HG03521 (cell line): ENCODE data around the gene MPZL1.

ENCODE experiments used
- ATAC-seq: cut with Tn5 transposase; IDR thresholded peaks from one replicate; pipeline ENCODE4 v1.9.1; 2021; ENCODE audit warnings: mild to moderate bottlenecking, moderate library complexity; ENCODE audit not compliant: unreplicated experiment

Gene MPZL1

DNA sequence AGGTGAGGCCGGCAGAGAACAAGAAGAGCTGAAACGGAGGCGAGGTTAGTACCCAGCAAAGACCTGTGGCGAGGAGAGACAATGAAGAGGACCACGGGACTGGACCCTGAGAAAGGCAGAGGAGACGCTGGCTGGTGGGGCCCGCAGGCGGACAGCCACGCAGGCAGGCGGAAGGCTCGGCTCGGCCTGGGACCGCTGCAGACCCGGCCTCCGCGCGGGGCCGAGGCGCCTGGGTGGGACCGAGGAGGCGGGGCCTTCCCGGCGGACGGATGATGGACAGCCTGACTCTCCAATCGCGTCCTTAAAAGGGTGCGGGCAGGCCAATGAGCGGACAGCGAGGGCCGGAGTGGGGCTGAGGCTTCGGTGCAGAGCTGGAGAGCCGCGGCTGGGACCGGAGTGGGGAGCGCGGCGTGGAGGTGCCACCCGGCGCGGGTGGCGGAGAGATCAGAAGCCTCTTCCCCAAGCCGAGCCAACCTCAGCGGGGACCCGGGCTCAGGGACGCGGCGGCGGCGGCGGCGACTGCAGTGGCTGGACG is at the start of gene MPZL1:
TSS of gene MPZL1 (plus strand) at position 366 of the 535 bp plus-strand sequence. CDS start 170 bp downstream, outside the sequence.
- ATAC-seq = peak; percentile 95

DNA sequence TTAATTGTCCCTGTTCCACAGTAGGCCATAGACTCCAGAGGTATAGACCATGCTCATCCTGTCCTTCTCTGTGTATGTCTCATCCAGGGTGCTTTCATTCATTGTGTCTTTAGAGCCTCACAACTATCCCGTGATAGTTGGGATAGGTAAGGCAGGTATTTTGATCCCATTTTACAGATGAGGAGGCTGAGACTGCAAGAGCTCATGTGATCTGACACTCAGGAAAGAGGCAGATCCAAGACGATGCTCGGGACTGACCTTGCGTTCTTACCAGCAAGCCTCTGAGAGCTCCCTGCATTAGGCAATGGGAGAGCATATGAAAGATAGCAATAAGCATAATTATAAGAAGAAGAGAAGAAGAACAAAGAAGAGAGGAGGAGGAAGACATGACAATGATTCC is 49.0 kb upstream of the MPZL1 start:
- ATAC-seq = no peak

DNA sequence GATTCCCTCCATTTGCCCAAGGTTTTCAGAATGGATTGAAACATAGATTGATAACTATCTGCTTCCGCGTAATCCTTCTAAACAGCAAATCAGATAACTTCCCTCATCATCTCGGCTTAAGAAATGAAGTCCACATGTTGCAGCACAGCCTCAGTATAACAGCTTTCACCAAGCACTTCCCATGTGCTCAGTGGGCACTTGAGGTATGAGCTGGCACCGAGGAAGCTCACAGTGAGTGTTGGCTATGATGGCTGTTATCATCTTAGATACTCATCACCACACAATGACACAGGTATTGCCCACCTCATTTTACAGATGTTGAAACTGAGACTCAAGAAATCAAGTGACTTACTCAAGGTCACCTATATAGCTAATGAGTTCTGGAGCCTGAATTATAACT is 48.5 kb upstream of the MPZL1 start:
- ATAC-seq = no peak

GRCh38 chr1:167674156-167674555 is 47.6 kb upstream of the MPZL1 start:
- ATAC-seq = no peak

GRCh38 chr1:167675440-167675839 is 46.3 kb upstream of the MPZL1 start:
- ATAC-seq = no peak

- ATAC-seq = peak; percentile 32
Measured at GRCh38 chr1:167676205-167676915, 45.4 kb upstream of the MPZL1 start.

DNA sequence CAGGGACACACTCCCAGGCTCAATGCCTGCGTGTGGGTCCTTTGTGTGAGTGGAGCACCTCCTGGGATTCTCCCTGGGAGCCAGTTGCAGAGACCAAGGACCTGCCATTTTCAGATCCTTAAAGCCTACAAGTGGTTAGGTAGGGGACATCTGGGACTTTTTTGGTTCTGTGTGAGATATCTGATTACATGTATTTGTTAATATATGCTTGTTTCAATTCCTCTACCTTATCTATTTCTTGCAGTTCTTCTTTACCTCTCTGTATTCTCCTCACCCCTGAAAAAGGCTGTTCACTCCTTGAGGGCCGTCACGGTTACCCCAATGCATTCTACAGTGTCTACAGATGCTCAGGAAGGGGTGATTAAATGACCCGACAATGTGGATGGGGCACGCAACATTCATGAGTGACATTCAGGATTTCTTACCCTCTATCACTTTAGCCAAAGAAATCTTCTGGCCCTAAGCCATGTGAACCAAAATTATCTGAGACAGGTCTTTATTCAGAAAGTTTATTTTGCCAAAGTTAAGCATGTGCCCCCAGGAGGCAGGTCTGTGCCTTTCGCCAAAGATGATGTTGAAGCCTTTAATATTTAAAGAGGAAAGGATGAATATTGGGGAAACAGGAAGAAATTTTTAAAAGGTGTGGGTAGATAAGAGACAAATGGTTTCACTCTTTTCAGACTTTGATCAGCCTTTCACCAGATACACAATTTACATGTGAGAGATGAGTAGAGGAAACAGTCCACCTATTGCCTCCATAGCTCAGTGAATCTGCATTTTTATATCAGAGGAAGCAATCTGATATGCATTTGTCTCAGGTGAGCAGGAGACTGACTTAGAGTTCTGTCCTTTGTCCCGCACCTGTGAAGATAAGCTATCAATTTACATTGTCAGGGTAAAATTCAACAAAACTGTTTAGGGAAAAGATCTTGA is 44.6 kb upstream of the MPZL1 start:
- ATAC-seq = no peak

- ATAC-seq = no peak
Measured at GRCh38 chr1:167678422-167678821, 43.4 kb upstream of the MPZL1 start.

DNA sequence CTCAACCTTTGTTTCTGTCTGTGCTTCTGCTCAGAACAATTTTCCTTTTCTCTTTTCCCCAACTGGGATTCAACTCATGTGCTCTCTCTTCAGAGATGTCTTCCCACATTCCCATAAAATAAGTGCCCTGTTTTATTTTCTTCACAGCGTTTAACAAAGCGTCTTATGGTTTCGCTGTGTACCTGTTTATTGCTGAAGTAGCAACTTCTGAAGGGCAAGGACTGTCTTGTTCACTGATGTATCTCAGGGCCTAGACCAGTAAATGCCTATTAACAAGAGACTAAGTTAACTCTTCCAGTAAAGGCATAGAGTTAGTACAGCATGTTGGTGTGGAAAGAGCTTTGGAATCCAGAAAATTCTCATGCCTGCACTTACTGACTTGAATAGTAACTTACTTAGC is 42.9 kb upstream of the MPZL1 start:
- ATAC-seq = no peak

GRCh38 chr1:167679714-167680113 is 42.1 kb upstream of the MPZL1 start:
- ATAC-seq = no peak

DNA sequence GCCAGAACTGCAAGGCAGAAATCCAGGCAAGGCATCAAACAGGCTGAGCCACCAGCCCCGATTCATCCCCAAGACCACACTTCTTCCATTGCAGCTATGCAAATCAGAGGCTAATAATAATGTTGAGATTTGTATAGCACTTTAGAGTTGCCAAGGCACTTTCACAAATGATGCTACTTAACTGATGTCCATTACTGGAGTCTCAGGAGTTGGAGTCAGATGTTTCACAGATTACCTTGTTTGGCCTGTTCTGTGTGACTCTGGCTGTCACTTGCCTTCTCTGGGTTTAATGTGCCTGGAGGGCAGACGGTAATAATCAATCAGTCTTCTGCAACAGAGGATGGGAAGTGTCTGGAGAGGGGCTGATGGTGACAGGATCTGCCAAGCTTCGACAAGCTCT is 40.8 kb upstream of the MPZL1 start:
- ATAC-seq = no peak

- ATAC-seq = no peak
Measured at GRCh38 chr1:167681451-167682098, 40.2 kb upstream of the MPZL1 start.

- no peak for ATAC-seq
Measured at GRCh38 chr1:167683226-167683625, 38.6 kb upstream of the MPZL1 start.

DNA sequence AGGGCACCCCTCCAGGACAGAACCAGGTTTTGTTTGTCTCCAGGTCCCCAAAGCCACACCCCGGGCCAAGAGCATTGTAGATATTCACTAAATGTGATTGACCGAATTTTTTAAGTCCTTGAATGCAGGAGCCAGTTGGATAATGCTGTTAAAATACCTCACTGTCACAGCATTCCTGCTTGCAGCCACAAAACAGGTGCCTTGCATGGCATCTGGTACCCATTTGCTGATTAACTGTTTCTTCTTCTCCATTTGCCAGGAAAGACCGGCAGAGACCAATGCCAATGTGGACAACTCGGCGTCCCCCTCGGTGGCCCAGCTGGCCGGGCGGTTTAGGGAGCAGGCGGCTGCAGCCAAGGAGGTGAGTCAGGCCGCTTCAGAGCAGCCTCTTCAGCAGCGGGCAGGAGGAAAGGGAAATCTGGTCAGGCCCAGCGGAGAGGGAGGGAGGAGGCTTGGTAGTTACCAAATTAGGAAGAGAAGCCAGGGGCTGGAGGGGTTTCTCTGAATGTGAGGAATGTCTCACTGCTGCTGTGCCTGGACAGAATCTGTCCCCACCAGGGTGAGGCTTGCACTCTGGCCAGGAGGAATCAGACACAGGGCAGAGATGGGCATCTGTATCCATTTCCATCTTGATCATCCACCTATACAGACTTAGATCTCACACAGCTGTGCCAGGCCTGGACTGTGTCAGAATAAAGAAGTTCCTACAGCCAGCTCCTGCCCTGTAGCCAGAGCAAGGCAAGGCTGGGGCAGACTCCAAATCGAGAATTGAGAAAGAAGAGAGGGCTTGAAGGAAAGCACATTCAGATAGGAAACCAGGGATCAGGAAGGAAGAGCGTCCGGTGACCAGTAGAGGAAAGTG is 37.9 kb upstream of the MPZL1 start:
- ATAC-seq = no peak

GRCh38 chr1:167685844-167686243 is 35.9 kb upstream of the MPZL1 start:
- ATAC-seq = no peak

- ATAC-seq = no peak
Measured at GRCh38 chr1:167687919-167688519, 33.8 kb upstream of the MPZL1 start.

DNA sequence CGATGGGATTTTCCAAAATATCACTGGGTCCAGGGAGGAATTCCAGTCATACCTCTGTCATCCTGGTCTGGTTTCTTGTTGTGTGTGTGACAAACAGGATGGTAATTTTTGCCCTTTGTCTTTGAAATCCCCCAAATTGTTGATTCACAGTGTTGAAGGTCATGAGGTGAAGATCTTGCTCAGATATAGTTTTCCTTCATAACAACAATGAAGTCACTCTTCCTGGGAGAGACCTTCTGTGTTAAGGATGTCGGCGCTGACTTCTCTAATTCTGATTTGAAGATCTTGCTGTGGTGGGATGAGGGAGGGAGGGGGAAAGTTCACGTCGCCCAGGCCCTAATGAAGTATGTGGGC is 32.2 kb upstream of the MPZL1 start:
- ATAC-seq = no peak

- no peak for ATAC-seq
Measured at GRCh38 chr1:167690053-167690452, 31.7 kb upstream of the MPZL1 start.

GRCh38 chr1:167693425-167694045 is 28.2 kb upstream of the MPZL1 start:
- no peak for ATAC-seq

GRCh38 chr1:167694691-167695090 is 27.1 kb upstream of the MPZL1 start:
- ATAC-seq = no peak
